Stomach (tissue), 4 donors: ENCODE data around the gene SOS1.

Source experiments
- CTCF ChIP-seq, 7 experiments: fragments of 450-650 bp in 4 of 7; fragments of 200-600 bp in 3 of 7; sonication (generic) in 3 of 7; IDR thresholded peaks; one replicate each; pipeline ENCODE4 v1.5.1; 2016 to 2019; ENCODE audit warnings: antibody characterized with exemption in 7 of 7, control low read depth in 2 of 7, mild to moderate bottlenecking in 1 of 7
- POLR2A ChIP-seq, 4 donors: fragments of 450-650 bp; IDR thresholded peaks; one replicate each; pipeline ENCODE4 v1.6.1; 2016; ENCODE audit warnings: antibody characterized with exemption in 4 of 4, control low read depth in 2 of 4, mild to moderate bottlenecking in 1 of 4, moderate library complexity in 1 of 4

- TF ChIP-seq POLR2A (IDR thresholded peaks at IDR 0.05) (no peak), CTCF (IDR thresholded peaks at IDR 0.05) (no peak)
Measured at GRCh38 chr2:39150102-39150562, 29.3 kb upstream of the SOS1 start.
